AG09309 (cell line): Measurements from ENCODE around the gene DOHH.
"Not testable (repeated sequence)": the region's sequence is repeated elsewhere in the genome, so short reads cannot be mapped to it uniquely, and the experiment has no call there.

Experiments used
- DNase-seq: peaks from one replicate; pipeline ENCODE4 v3.0.0-alpha.2; 2010; ENCODE audit warnings: low read depth
- H3K4me3 ChIP-seq: 2 replicates; pipeline ENCODE4 v1.5.1; 2011; ENCODE audit warnings: mild to moderate bottlenecking, low read depth, low read length, moderate library complexity; ENCODE audit not compliant: control insufficient read depth
- CTCF ChIP-seq: IDR thresholded peaks from 2 replicates; pipeline ENCODE4 v1.5.1; 2011; ENCODE audit warnings: mild to moderate bottlenecking, low read depth, low read length, inconsistent platforms; ENCODE audit not compliant: insufficient read depth, control insufficient read depth; ENCODE audit errors: missing control alignments

The DOHH gene

GRCh38 chr19:3512562-3513228 lies 12.2 kb upstream of the DOHH start:
- H3K4me3 ChIP-seq = no peak overlapping the region
- TF ChIP-seq CTCF = no peak
- no peak for DNase-seq

GRCh38 chr19:3511506-3512251 lies 11.2 kb upstream of the DOHH start:
- TF ChIP-seq CTCF = no peak
- DNase-seq = no peak
- no peak overlapping the region for H3K4me3 ChIP-seq

GRCh38 chr19:3510727-3511126 lies 10.3 kb upstream of the DOHH start:
- no peak for TF ChIP-seq CTCF
- no peak overlapping the region for H3K4me3 ChIP-seq
- DNase-seq = no peak

GRCh38 chr19:3509566-3509989 lies 9.1 kb upstream of the DOHH start:
- no peak for DNase-seq
- H3K4me3 ChIP-seq = no peak overlapping the region
- no peak for TF ChIP-seq CTCF

GRCh38 chr19:3508771-3509535 lies 8.5 kb upstream of the DOHH start:
- no peak overlapping the region for H3K4me3 ChIP-seq
- no peak for TF ChIP-seq CTCF
- DNase-seq = no peak

- not testable (repeated sequence) for H3K4me3 ChIP-seq, DNase-seq
These were observed 7.7 kb upstream of the DOHH start for GRCh38 chr19:3508121-3508661.
